ENCODE data around the gene KRTAP2-1. TPM values are rescaled to one million over a fixed set of nuclear protein-coding genes. Genes with fewer than 3 reads are reported as not detected.

KRTAP2-1 gene
- total RNA-seq, 1 donor from 2014 or later, result not detected

Other genes with a start within 250 kb of the KRTAP2-1 start
- not detected for gene KRT28, start 247.4 kb downstream of the KRTAP2-1 start, total RNA-seq
- gene KRT10, start 224.7 kb downstream of the KRTAP2-1 start, total RNA-seq, result 50.3 TPM
- not detected for gene KRT12, start 180.1 kb downstream of the KRTAP2-1 start, total RNA-seq
- gene KRT20, start 162.1 kb downstream of the KRTAP2-1 start, total RNA-seq, result not detected
- not detected for gene KRT23, start 109.7 kb downstream of the KRTAP2-1 start, total RNA-seq
- gene KRT39, start 80.4 kb downstream of the KRTAP2-1 start, total RNA-seq, result not detected
- gene KRT40, start 63.0 kb downstream of the KRTAP2-1 start, total RNA-seq, result not detected
- not detected for gene KRTAP3-3, start 53.2 kb downstream of the KRTAP2-1 start, total RNA-seq
- gene KRTAP3-2, start 47.4 kb downstream of the KRTAP2-1 start, total RNA-seq, result not detected
- gene KRTAP3-1, start 38.2 kb downstream of the KRTAP2-1 start, total RNA-seq, result not detected
- gene KRTAP1-5, start 20.1 kb downstream of the KRTAP2-1 start, total RNA-seq, result not detected
- not detected for gene KRTAP1-4, start 17.1 kb downstream of the KRTAP2-1 start, total RNA-seq
- not detected for gene KRTAP1-3, start 12.4 kb downstream of the KRTAP2-1 start, total RNA-seq
- not detected for gene KRTAP1-1, start 5.9 kb downstream of the KRTAP2-1 start, total RNA-seq
- not detected for gene KRTAP2-2, start 7.9 kb upstream of the KRTAP2-1 start, total RNA-seq
- not detected for gene KRTAP2-3, start 12.8 kb upstream of the KRTAP2-1 start, total RNA-seq
- not detected for gene KRTAP2-4, start 18.6 kb upstream of the KRTAP2-1 start, total RNA-seq
- not detected for gene KRTAP4-7, start 36.8 kb upstream of the KRTAP2-1 start, total RNA-seq
- not detected for gene KRTAP4-8, start 50.8 kb upstream of the KRTAP2-1 start, total RNA-seq
- gene KRTAP4-16, start 54.9 kb upstream of the KRTAP2-1 start, total RNA-seq, result not detected
- not detected for gene KRTAP4-9, start 58.1 kb upstream of the KRTAP2-1 start, total RNA-seq
- gene KRTAP4-11, start 71.1 kb upstream of the KRTAP2-1 start, total RNA-seq, result not detected
- not detected for gene KRTAP4-12, start 76.9 kb upstream of the KRTAP2-1 start, total RNA-seq
- gene KRTAP4-6, start 93.2 kb upstream of the KRTAP2-1 start, total RNA-seq, result not detected
- gene KRTAP4-5, start 102.5 kb upstream of the KRTAP2-1 start, total RNA-seq, result not detected
- not detected for gene KRTAP4-4, start 113.4 kb upstream of the KRTAP2-1 start, total RNA-seq
- not detected for gene KRTAP4-3, start 120.9 kb upstream of the KRTAP2-1 start, total RNA-seq
- gene KRTAP4-2, start 130.9 kb upstream of the KRTAP2-1 start, total RNA-seq, result not detected
- gene KRTAP4-1, start 137.6 kb upstream of the KRTAP2-1 start, total RNA-seq, result not detected
- not detected for gene KRTAP9-1, start 142.6 kb upstream of the KRTAP2-1 start, total RNA-seq
- gene KRTAP9-2, start 179.3 kb upstream of the KRTAP2-1 start, total RNA-seq, result not detected
- gene KRTAP9-3, start 185.1 kb upstream of the KRTAP2-1 start, total RNA-seq, result not detected
- not detected for gene KRTAP9-8, start 190.7 kb upstream of the KRTAP2-1 start, total RNA-seq
- not detected for gene KRTAP9-4, start 202.4 kb upstream of the KRTAP2-1 start, total RNA-seq
- gene KRTAP9-9, start 208.1 kb upstream of the KRTAP2-1 start, total RNA-seq, result not detected
- not detected for gene KRTAP9-6, start 218.1 kb upstream of the KRTAP2-1 start, total RNA-seq
- not detected for gene KRTAP9-7, start 228.4 kb upstream of the KRTAP2-1 start, total RNA-seq